Effector memory CD4-positive, alpha-beta T cell (primary cell): ENCODE data around the gene TET3.

Source experiments
- DNase-seq, 3 donors: peaks; one replicate each; pipeline ENCODE4 v3.0.0-alpha.2; 2020
- H3K27ac ChIP-seq: 2 replicates; pipeline ENCODE4 v1.7.0; 2013; ENCODE audit warnings: mild to moderate bottlenecking, low read length, moderate library complexity; ENCODE audit not compliant: insufficient read depth, poor library complexity, severe bottlenecking
- H3K27me3 ChIP-seq: replicated peaks from 2 replicates; pipeline ENCODE4 v1.7.0; 2013; ENCODE audit warnings: mild to moderate bottlenecking, low read length; ENCODE audit not compliant: insufficient read depth, control insufficient read depth, poor library complexity, severe bottlenecking
- H3K36me3 ChIP-seq: 2 replicates; pipeline ENCODE4 v1.7.0; 2013; ENCODE audit warnings: mild to moderate bottlenecking, low read length, moderate library complexity; ENCODE audit not compliant: control insufficient read depth, insufficient read depth
- H3K4me1 ChIP-seq: 2 replicates; pipeline ENCODE4 v1.7.0; 2013; ENCODE audit warnings: low read length, mild to moderate bottlenecking; ENCODE audit not compliant: control insufficient read depth, insufficient read depth, poor library complexity, severe bottlenecking
- H3K4me3 ChIP-seq: 2 replicates; pipeline ENCODE4 v1.7.0; 2013; ENCODE audit warnings: low read length, low read depth, mild to moderate bottlenecking; ENCODE audit not compliant: insufficient read depth, poor library complexity, severe bottlenecking
- H3K9me3 ChIP-seq: 2 replicates; pipeline ENCODE4 v1.7.0; 2013; ENCODE audit warnings: mild to moderate bottlenecking, low read length, moderate library complexity; ENCODE audit not compliant: control insufficient read depth

TET3 gene

DNA sequence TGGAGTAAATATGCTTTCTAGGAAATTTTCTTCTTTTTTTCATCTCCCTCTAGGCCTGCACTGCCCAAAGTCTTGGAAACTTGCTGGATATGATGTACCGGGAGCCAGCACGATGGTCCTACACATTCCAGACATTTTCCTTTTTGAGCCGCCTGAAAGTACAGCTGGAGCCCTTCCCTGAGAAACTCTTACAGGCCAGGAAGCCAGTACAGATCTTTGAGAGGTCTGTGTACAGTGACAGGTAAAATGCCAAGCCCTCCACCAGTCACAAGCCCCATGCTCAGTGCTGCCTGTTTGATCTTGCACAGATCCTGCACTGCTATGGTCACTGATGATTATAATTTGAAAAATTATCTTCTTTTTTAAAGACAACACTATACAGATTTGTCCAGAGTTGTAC, 38.0 kb upstream of the TET3 start:
- DNase-seq = no peak
- Histone ChIP-seq H3K36me3 (peaks cover 42% of the 10 kb centered on the region), H3K4me1 (no peaks in the 10 kb centered on the region)

DNA sequence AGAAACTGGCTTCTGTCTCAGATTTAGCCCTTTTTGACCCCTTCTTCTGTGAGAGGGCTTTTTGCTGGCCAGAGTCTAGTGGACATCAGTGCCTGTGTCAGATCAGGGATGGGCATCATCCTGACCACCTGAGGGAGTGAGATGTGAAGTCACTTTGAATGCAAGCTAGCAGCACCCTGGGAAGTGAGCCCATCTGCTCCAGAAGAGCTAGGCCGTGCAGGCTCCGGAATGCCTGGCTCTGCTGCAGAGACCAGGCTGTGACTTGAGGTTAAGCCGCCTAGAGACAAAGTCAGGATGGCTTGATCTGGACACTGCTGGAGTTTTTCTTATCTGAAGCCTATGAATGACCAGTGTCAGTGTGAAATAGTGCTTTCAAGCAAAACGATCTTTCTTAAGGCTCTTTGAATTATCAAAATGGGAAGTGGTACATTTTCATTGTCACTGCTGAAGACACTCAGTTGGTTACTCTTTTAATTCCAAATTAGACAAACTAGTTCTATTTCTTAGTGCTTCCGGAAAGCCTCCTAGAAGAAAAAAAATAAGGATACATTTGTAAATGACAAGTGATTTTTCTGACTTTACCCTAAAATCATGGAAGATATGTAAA, 37.2 kb upstream of the TET3 start:
- no peak overlapping the region for H3K27ac ChIP-seq
- peaks cover 49% of the 10 kb centered on the region for H3K36me3 ChIP-seq

More for the DNA sequence above, 38.0 kb upstream of the TET3 start:
- H3K27ac ChIP-seq = no peak overlapping the region
- H3K9me3 ChIP-seq = no peaks in the 10 kb centered on the region
- H3K4me3 ChIP-seq = no peak overlapping the region
- no peaks in the 10 kb centered on the region for H3K27me3 ChIP-seq

DNA sequence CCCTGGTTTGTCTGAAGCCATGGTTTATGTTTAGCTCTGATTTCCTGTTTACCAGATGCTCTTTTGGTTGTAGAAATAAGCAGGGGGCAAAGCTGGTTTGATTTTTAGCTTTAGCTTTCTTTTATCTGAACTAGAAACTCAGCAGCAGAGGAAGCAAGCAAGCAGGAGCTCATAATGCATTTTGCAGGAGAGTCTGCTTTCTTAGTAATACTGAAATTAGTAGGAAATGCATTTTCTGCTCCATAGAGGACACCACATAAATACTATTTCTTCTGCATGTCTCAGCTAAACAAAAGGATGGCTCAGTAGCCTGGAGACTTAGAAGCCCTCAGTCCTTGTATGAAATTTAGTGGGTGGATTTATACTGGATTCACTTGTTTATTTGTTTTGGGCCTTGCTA, 34.9 kb upstream of the TET3 start:
- Histone ChIP-seq H3K36me3 (peaks cover 61% of the 10 kb centered on the region), H3K27ac (no peak overlapping the region), H3K9me3 (no peaks in the 10 kb centered on the region), H3K27me3 (no peaks in the 10 kb centered on the region), H3K4me1 (no peaks in the 10 kb centered on the region), H3K4me3 (no peak overlapping the region)
- no peak for DNase-seq

More for the DNA sequence above, 37.2 kb upstream of the TET3 start:
- no peaks in the 10 kb centered on the region for H3K4me1 ChIP-seq
- no peaks in the 10 kb centered on the region for H3K9me3 ChIP-seq
- no peaks in the 10 kb centered on the region for H3K27me3 ChIP-seq
- H3K4me3 ChIP-seq = no peak overlapping the region
- no peak for DNase-seq

DNA sequence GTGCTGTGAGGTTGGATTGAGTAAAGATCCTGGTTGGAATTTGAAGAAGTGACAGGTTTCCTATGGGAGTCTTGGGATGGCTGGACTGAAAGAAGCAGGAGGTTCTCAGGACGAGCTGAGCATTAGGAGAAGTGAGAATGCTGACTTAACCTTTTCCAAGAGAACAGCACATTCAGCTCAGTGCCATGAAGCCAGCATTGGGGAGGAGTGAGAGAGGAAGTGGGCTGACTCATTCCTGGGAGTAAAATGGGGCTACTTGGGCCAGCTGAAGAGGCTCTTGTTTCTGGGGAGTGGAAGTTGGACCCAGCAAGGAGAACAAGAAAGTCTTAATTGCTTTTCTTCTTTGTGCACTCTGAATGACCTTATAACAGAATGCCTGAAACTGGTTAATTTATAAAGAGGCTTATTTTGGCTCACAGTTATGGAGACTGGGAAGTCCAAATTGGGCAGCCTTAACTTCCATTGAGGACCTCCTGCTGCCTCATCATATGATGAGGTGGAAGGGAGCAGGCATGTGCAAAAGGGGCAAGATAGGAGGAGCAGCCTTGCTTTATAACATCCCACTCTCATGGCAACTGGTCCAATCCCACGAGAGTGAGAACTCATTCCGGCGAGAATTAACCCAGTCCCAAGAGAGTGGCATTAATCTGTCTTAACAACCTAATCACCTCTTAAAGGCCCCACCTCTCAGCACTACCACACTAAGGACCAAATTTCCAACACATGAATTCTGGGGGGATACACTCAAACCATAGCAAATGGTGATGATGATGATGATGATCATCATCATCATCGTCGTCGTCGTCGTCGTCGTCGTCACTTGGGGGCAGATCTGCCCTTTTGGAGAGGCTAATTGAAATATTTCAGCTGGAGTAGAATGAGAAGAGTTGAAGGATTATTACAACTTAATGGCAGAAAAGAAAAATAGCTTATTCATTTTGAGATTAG, 31.9 kb upstream of the TET3 start:
- H3K4me3 ChIP-seq = no peak overlapping the region
- no peaks in the 10 kb centered on the region for H3K9me3 ChIP-seq
- DNase-seq = no peak
- no peaks in the 10 kb centered on the region for H3K4me1 ChIP-seq
- H3K27me3 ChIP-seq = no peaks in the 10 kb centered on the region
- no peak overlapping the region for H3K27ac ChIP-seq
- peaks cover 61% of the 10 kb centered on the region for H3K36me3 ChIP-seq

DNA sequence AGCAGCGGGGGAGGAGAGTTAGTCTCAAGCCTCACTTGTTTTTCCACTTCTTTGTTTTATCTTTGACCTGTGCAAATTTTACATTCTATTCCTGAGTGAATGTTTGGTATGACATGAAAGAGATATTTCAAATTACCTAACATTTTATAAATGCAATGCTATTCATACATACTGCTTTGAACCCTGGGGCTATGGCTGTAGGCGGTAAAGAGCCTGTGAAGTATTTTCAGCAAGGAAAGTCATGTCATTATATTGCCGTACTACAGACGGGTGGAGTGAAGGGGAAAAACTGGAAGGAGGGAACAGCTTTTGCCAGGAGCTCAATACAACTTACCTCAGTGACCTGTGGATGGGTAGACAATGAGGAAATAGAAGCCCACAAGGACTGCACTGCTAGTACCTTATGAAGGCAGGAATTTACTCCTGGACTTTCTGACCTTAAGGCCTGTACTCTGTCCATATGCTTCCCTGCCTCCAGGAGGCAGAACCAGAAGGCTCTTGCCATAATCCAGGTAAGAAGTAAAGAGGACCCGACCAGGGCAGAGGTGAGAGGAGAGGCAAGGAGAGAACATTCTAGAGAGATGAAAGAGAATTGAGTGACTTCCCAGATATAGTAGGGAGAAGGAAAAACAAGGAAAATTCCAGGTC, 28.4 kb upstream of the TET3 start:
- no peaks in the 10 kb centered on the region for H3K9me3 ChIP-seq
- H3K36me3 ChIP-seq = peaks cover 49% of the 10 kb centered on the region
- H3K27ac ChIP-seq = no peak overlapping the region
- no peak for DNase-seq
- no peak overlapping the region for H3K4me3 ChIP-seq
- no peaks in the 10 kb centered on the region for H3K27me3 ChIP-seq
- no peaks in the 10 kb centered on the region for H3K4me1 ChIP-seq

GRCh38 chr2:73961274-73961673, 23.4 kb upstream of the TET3 start:
- Histone ChIP-seq H3K36me3 (peaks cover 17% of the 10 kb centered on the region), H3K27ac (no peak overlapping the region), H3K4me3 (no peak overlapping the region), H3K9me3 (no peaks in the 10 kb centered on the region), H3K4me1 (no peaks in the 10 kb centered on the region), H3K27me3 (no peaks in the 10 kb centered on the region)
- no peak for DNase-seq

DNA sequence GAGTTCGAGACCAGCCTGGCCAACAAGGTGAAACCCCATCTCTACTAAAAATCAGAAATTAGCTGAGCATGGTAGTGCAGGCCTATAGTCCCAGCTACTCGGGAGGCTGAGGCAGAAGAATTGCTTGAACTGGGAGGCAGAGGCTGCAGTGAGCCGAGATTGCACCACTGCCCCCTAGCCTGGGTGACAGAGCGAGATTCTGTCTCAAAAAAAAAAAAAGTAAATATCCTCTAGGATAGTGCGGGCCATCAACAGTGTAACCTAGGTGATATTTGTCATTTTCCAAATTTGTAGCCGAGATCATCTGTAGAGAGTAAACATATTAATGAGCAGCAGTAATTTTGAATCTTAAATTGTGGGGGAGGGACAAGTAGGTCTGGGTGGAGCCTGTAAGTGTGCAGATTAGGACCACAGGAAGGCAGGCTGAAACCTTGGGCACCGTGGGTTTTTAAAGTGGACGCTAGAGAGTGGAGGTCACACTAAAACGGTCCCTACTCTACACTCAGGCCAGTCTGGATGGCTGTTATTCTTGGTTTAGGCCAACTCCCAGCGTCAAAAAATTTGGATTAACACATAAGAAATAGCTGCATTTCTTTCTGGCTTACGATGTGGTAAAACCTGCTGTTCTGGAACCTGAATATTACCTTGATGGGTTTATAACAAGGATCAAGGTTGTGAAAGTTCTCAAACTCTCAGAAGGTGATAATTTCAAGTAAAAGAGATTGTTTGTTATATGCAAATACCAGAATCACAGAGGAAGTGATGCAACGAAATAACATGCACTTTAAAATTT, 22.7 kb upstream of the TET3 start:
- DNase-seq = no peak

DNA sequence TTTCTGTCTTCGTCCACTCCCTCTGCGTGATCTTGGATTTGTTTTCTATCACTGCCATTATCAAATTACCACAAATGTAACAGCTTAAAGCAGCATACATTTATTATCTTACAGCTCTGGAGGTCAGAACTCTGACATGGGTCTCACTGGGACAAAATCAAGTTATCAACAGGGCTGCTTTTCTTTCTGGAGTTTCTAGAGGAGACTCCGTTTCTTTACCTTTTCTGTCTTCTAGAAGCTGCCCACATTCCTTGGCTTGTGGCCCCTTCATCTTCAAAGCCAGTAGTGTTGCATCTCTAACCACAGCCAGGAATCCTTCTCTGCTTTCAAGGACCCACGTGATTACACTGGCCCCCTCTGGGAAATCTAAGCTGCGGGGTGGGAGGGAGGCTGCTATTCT, 21.9 kb upstream of the TET3 start:
- H3K27ac ChIP-seq = no peak overlapping the region
- no peaks in the 10 kb centered on the region for H3K27me3 ChIP-seq
- no peak overlapping the region for H3K4me3 ChIP-seq
- DNase-seq = no peak
- H3K4me1 ChIP-seq = no peaks in the 10 kb centered on the region
- no peaks in the 10 kb centered on the region for H3K9me3 ChIP-seq
- H3K36me3 ChIP-seq = peaks cover 5% of the 10 kb centered on the region

More for the DNA sequence above, 22.7 kb upstream of the TET3 start:
- H3K27me3 ChIP-seq = no peaks in the 10 kb centered on the region
- no peaks in the 10 kb centered on the region for H3K9me3 ChIP-seq
- H3K4me3 ChIP-seq = no peak overlapping the region
- H3K27ac ChIP-seq = no peak overlapping the region
- H3K4me1 ChIP-seq = no peaks in the 10 kb centered on the region
- H3K36me3 ChIP-seq = peaks cover 10% of the 10 kb centered on the region

DNA sequence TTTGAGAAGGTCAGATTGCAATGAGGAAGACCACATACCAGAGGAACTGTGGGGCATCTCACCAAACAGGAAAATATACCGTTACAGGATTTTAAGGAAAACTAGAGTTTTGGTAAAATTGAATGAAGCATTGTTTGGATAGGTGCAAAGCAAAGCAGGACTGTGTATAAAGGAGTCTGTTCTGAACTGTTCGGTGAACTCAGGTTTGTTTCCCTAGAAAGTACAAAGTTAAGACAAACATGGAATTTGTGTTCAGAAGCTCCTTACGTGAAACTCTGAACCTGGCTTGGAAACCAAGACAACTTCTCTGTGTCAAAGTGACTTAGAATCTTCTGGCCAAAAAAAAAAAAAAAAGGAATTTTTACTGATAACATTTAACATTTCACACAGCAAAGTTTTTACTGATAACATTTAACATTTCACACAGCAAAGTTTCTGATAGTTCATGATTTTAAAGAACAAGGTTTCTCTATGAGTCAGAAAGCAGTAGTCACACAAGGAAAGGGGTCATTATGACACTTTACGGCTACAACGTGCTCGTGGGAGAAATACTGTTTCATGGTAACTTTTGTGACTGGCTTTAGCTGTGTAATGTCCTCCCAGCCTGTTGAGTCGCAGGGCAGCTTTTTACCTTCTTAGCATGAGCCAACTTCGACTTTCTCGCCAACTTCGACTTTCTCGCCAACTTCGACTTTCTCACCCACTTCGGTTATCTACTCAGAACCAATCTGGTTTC, 21.2 kb upstream of the TET3 start:
- Histone ChIP-seq H3K9me3 (no peaks in the 10 kb centered on the region), H3K27me3 (no peaks in the 10 kb centered on the region), H3K4me3 (no peak overlapping the region), H3K36me3 (peaks cover 4% of the 10 kb centered on the region), H3K27ac (no peak overlapping the region), H3K4me1 (no peaks in the 10 kb centered on the region)
- DNase-seq = no peak
